Type B pancreatic cell (in vitro differentiated cells): ENCODE data around the gene TRMU. TPM values are rescaled to one million over a fixed set of nuclear protein-coding genes. Genes with fewer than 3 reads are reported as not detected.

Experiments used
- DNase-seq: peaks from one replicate; pipeline ENCODE4 v3.0.0; 2021; ENCODE audit warnings: mixed read lengths; ENCODE audit not compliant: unreplicated experiment; ENCODE audit errors: extremely low spot score
- H3K27ac Mint-ChIP-seq: 2 replicates; pipeline ENCODE4 v1.8.0; 2021; ENCODE audit warnings: mild to moderate bottlenecking, mixed read lengths
- H3K27me3 Mint-ChIP-seq: 2 replicates; pipeline ENCODE4 v1.8.0; 2021; ENCODE audit warnings: mixed read lengths
- H3K36me3 Mint-ChIP-seq: 2 replicates; pipeline ENCODE4 v1.8.0; 2021; ENCODE audit warnings: mixed read lengths
- H3K4me1 Mint-ChIP-seq: one replicate; pipeline ENCODE4 v1.8.0; 2021; ENCODE audit warnings: mixed read lengths; ENCODE audit not compliant: unreplicated experiment
- H3K4me3 Mint-ChIP-seq: 2 replicates; pipeline ENCODE4 v1.8.0; 2021; ENCODE audit warnings: mild to moderate bottlenecking, mixed read lengths
- H3K9me3 Mint-ChIP-seq: 2 replicates; pipeline ENCODE4 v1.8.0; 2021; ENCODE audit warnings: mixed read lengths
- total RNA-seq: library from RNA; stranded (reverse); gene quantifications from 2 replicates; pipeline ENCODE4 v1.2.1, GENCODE V29; 2021; ENCODE audit warnings: low replicate concordance
- TF ChIP-seq, protein P1 (sequence below): fragments of 200-600 bp; sonication (generic); conservative IDR thresholded peaks from 2 replicates; pipeline ENCODE4 v1.5.0; 2021; ENCODE audit warnings: antibody characterized with exemption, mild to moderate bottlenecking

Gene TRMU
- total RNA-seq, 1 donor from 2014 or later, result 68.4 TPM

- Mint-ChIP-seq H3K27ac (no peak overlapping the region), H3K27me3 (no peaks in the 10 kb centered on the region), H3K9me3 (no peaks in the 10 kb centered on the region), H3K4me3 (no peak overlapping the region), H3K4me1 (no peaks in the 10 kb centered on the region), H3K36me3 (no peaks in the 10 kb centered on the region)
- TF ChIP-seq, protein P1, sequence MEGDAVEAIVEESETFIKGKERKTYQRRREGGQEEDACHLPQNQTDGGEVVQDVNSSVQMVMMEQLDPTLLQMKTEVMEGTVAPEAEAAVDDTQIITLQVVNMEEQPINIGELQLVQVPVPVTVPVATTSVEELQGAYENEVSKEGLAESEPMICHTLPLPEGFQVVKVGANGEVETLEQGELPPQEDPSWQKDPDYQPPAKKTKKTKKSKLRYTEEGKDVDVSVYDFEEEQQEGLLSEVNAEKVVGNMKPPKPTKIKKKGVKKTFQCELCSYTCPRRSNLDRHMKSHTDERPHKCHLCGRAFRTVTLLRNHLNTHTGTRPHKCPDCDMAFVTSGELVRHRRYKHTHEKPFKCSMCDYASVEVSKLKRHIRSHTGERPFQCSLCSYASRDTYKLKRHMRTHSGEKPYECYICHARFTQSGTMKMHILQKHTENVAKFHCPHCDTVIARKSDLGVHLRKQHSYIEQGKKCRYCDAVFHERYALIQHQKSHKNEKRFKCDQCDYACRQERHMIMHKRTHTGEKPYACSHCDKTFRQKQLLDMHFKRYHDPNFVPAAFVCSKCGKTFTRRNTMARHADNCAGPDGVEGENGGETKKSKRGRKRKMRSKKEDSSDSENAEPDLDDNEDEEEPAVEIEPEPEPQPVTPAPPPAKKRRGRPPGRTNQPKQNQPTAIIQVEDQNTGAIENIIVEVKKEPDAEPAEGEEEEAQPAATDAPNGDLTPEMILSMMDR, result no peak
- no peak for DNase-seq
Measured at GRCh38 chr22:46405901-46406300, 70.4 kb downstream of the TRMU start.

DNA sequence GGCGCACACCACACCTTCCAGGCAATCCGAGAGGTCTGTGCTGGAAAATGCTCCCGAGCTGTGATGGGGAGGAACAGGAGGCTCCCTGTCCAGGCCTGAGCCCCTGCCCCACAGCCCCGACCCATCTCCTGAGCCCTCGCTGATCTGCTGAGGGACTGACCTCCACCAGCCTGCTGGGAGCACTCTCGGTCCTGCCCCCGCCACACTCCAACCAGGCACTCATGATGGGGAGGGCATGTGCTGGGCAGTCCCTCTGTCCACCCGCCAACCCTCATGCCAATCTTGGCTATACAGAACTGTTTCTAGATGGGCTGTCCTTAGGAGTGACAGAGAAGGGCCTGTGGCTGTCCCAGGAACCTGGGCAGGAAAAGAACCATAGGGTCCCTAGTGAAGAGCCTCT lies 70.8 kb downstream of the TRMU start:
- Mint-ChIP-seq H3K27ac (no peak overlapping the region), H3K27me3 (no peaks in the 10 kb centered on the region), H3K4me1 (no peaks in the 10 kb centered on the region), H3K36me3 (no peaks in the 10 kb centered on the region), H3K9me3 (no peaks in the 10 kb centered on the region), H3K4me3 (no peak overlapping the region)
- TF ChIP-seq, protein P1, result no peak
- DNase-seq, result no peak

DNA sequence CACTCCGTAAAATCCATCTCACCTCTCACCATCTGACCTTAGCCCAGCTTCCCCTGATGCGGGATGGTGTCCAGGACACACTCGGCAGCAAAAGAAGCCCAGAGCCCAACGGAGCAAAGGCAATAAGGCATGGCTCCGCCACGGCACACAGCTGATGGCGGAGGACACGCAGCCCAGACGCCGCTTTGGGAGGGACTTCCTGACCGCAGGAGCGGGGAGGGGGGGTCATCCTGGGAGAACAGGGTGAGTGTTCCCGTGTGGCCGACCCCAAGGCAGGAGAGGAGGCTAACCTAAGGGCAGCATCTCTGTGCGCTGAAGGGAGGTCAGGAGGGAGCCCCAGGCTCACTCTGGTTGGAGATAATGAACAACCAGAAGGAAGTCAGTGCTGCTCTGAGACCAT lies 71.3 kb downstream of the TRMU start:
- Mint-ChIP-seq H3K4me3 (no peak overlapping the region), H3K36me3 (no peaks in the 10 kb centered on the region), H3K9me3 (no peaks in the 10 kb centered on the region), H3K27ac (no peak overlapping the region), H3K4me1 (no peaks in the 10 kb centered on the region), H3K27me3 (no peaks in the 10 kb centered on the region)
- TF ChIP-seq, protein P1, result no peak
- no peak for DNase-seq

Other genes with a start within 250 kb of the TRMU start
- gene PPARA, start 185.2 kb upstream of the TRMU start, total RNA-seq, result 22.7 and 22.9 TPM in 2 replicates
- gene CDPF1, start 85.4 kb upstream of the TRMU start, total RNA-seq, result 10.8 and 12.9 TPM in 2 replicates
- 0.05 TPM in 1 of 2 replicates, not detected in the other for gene PKDREJ, start 72.4 kb upstream of the TRMU start, total RNA-seq
- gene TTC38, start 67.7 kb upstream of the TRMU start, total RNA-seq, result 22.6 and 36.9 TPM in 2 replicates
- gene GTSE1, start 38.8 kb upstream of the TRMU start, total RNA-seq, result 12.3 and 39.6 TPM in 2 replicates
- gene CELSR1, start 201.9 kb downstream of the TRMU start, total RNA-seq, result 27.8 and 67.1 TPM in 2 replicates